ENCODE data around the gene CHAT. TPM values are rescaled to one million over a fixed set of nuclear protein-coding genes. Genes with fewer than 3 reads are reported as not detected.

CHAT gene
- total and polyA plus RNA-seq, 10 donors, result not detected

DNA sequence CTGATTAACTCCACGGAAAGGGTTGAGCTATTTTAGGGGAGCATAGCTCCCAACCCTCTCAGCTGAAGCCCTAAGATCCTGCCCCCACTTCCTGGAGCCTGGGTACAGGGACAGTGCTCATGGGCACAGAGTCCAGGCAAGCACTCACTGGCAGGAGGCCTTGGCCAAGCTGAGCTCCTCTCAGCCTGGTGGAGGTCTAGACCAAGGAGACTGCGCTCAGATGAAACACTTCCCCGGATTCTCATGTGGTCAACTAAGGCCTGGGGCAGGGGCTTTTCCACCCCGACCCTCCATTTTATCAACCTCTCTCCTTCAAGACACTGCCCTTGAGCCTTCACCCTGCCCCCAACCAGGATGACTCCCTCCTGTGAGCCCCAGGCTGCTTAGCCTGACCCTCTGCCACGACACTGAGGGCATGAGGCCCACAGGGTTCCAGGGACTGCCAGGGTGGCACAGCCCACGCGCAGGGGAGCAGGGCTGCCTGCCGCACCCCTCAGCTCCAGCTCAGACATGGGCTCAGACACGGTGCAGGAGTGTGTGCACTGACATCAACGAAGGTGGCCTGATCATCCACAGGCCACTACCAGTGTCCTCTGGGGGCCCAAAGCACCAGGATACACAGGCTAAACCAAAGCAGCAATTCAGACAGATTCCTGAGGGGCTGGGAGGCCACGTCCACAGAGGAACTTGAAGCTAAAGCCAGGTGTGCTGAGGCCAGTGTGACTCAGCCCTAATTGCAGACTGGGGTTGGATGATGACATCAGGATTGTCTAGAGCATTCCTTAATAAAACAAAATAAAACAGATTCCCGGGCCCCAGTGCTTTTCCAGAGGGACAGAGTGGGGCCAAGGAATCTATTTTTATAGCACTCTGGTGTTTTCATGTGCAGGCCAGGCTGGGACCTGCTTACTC is 18.8 kb downstream of the CHAT start:
- 49 to 63% (median 54%) methylated on average over 7 to 12 of the region's 12 CpGs for WGBS, 5 donors
- TF ChIP-seq CTCF (IDR thresholded peaks at IDR 0.05 in 8 of 11, conservative IDR thresholded peaks at IDR 0.05 in 3 of 11) (no peak), POLR2AphosphoS5 (IDR thresholded peaks at IDR 0.05) (no peak), POLR2A (IDR thresholded peaks at IDR 0.05) (no peak)
- H3K27me3 ChIP-seq (replicated peaks in 1 of 7), result peaks cover 0 to 13% (median 0%) of the 10 kb centered on the region in 7 donors

DNA sequence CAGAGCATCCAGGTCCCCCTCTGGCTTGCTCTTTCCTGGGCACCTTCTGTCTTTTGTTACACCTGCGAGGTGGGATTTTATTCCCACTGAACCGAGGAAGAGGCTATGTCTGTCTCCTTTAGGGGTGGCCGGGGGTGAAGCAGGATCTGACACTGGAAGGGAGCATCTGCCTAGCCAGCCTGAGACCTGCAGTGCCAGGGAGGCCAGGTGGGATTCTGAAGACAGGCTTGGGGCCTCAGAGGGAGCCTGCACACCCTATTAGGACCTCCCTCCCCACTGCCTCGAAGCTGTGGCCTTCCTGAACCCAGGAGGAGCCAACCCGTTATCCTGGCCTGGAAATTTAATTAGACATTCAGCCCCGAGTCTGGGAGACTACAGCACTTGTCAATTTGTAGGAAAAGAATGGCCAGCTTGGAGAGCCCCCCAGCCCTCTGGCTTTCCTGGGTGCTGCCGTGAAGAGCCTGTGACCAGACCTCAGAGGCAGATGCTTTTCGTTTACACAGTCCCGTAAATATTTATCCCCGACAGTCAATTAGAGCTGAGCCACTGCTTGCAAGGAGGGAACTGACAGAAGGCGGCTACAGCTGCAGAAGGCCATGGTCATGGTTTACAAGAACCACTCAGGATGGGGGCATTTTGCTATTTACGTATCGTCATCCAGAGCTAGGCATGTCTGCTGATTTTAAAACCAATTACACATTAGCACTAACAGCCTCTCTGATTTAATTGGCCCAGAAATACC is 19.7 kb downstream of the CHAT start:
- Histone ChIP-seq H3K4me1 (no peaks in the 10 kb centered on the region), H3K9me3 (no peaks in the 10 kb centered on the region), H3K4me3 (no peak overlapping the region), H3K36me3 (no peaks in the 10 kb centered on the region), H3K27ac (no peak overlapping the region), H3K27me3 (replicated peaks in 1 of 7) (peaks cover 0 to 13% (median 0%) of the 10 kb centered on the region in 7 donors)
- WGBS, 5 donors, result 51 to 65% (median 51%) methylated on average over 12 to 13 of the region's 13 CpGs
- intact Hi-C loops (cut with DNase I; ENCODE audit: low total_unique reads), result no loop called here
- TF ChIP-seq POLR2A (IDR thresholded peaks at IDR 0.05), result no peak
- TF ChIP-seq POLR2AphosphoS5 (IDR thresholded peaks at IDR 0.05), result no peak
- TF ChIP-seq CTCF (IDR thresholded peaks at IDR 0.05 in 8 of 11, conservative IDR thresholded peaks at IDR 0.05 in 3 of 11), result no peak
- peak; percentile 54 for DNase-seq

More for the DNA sequence above, 18.8 kb downstream of the CHAT start:
- intact Hi-C loops (cut with DNase I; ENCODE audit: low total_unique reads), result no loop called here
- Histone ChIP-seq H3K36me3 (no peaks in the 10 kb centered on the region), H3K4me1 (no peaks in the 10 kb centered on the region), H3K4me3 (no peak overlapping the region), H3K27ac (no peak overlapping the region), H3K9me3 (no peaks in the 10 kb centered on the region)
- DNase-seq, result peak; percentile 60

- peaks cover 0 to 17% (median 0%) of the 10 kb centered on the region in 7 donors for H3K27me3 ChIP-seq (replicated peaks in 1 of 7)
- H3K36me3 ChIP-seq, result no peaks in the 10 kb centered on the region
- DNase-seq, result peak; percentile 55
- WGBS, 5 donors, result 63 to 86% (median 75%) methylated on average over 7 to 8 of the region's 8 CpGs
- no peak overlapping the region for H3K4me3 ChIP-seq
- no peaks in the 10 kb centered on the region for H3K9me3 ChIP-seq
- intact Hi-C loops (cut with DNase I; ENCODE audit: low total_unique reads), result no loop called here
- H3K27ac ChIP-seq, result no peak overlapping the region
- TF ChIP-seq POLR2A (IDR thresholded peaks at IDR 0.05), result no peak
- TF ChIP-seq CTCF (IDR thresholded peaks at IDR 0.05 in 8 of 11, conservative IDR thresholded peaks at IDR 0.05 in 3 of 11), result no peak
- TF ChIP-seq POLR2AphosphoS5 (IDR thresholded peaks at IDR 0.05), result no peak
- H3K4me1 ChIP-seq, result no peaks in the 10 kb centered on the region
Observed at GRCh38 chr10:49634069-49634660, 20.3 kb downstream of the CHAT start.

All from spleen (tissue), 11 donors.